GM19468 (cell line): ENCODE measurements around the gene SFT2D1.
A peak's percentile ranks its signal among the peaks of the same experiment; 100 is the strongest.

Experiments used
- ATAC-seq: cut with Tn5 transposase; IDR thresholded peaks from one replicate; pipeline ENCODE4 v1.9.1; 2021; ENCODE audit warnings: mild to moderate bottlenecking, moderate library complexity, moderate number of reproducible peaks; ENCODE audit not compliant: unreplicated experiment; ENCODE audit errors: extremely low read depth

Gene SFT2D1

DNA sequence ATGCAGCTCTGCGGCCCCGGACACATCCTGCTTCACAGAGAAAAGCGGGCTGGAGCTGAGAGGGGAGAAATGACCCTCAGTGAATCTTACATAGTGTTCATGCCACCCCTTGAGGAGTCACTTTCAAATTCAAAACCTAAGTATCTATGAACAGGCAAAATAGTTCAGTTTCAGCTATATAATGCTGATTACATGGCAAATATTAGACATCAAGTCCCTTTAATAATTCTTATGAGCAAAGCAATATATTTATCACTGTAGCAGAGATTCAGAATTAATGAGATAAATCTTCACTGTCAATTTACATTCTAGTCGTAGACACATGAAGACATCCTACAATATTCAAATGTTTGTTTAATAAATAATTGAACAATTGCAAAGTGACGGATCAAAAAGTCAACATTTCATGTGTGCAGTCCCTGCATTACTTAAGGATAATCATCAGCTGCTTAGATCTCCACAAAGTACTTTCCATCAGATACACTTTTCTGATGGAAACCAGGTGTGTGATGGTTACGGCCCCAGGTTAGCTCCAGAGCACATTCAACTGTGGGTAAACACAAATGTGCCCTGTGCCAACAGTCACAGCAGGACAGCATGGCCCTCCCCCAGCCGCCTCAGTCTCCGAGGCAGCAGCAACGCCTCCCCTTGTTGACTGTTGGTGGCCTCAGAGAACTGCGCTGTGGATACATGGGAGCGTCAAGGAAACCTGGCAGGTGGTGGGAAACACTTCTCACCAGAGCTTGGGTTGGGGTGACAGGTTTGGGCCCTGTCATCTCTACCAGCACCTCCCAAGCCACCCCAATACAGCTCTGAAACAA, 33.4 kb downstream of the SFT2D1 start:
- no peak for ATAC-seq

GRCh38 chr6:166308033-166308768, 34.1 kb downstream of the SFT2D1 start, which contains the start of gene PRR18:
Gene PRR18 (minus strand): TSS chr6:166308392. CDS start chr6:166308142, 250 bp downstream.
- no peak for ATAC-seq

- peak; percentile 12 for ATAC-seq
These were observed 35.0 kb downstream of the SFT2D1 start for GRCh38 chr6:166307082-166308032.

GRCh38 chr6:166306378-166307081, 35.8 kb downstream of the SFT2D1 start:
- ATAC-seq, result no peak

GRCh38 chr6:166305562-166306117, 36.7 kb downstream of the SFT2D1 start:
- ATAC-seq, result no peak

DNA sequence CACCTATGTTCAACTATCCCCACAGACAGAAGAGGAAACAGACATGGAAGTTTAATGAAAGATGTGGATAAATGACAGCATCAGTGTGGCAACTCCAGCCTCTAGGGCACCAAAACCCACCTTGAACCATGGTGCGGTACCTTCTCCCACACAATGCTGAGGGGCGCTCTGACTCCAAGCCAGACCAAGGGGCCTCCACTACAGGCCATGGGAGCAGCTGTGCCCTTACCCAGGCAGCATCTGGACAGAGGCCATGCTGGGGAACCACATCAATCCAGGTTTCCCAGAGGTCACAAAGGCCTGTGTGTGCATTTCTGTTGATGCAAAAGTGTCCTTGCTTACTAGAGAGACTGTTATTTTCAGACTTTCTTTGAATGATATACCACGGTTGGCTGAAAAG, 38.2 kb downstream of the SFT2D1 start:
- no peak for ATAC-seq

DNA sequence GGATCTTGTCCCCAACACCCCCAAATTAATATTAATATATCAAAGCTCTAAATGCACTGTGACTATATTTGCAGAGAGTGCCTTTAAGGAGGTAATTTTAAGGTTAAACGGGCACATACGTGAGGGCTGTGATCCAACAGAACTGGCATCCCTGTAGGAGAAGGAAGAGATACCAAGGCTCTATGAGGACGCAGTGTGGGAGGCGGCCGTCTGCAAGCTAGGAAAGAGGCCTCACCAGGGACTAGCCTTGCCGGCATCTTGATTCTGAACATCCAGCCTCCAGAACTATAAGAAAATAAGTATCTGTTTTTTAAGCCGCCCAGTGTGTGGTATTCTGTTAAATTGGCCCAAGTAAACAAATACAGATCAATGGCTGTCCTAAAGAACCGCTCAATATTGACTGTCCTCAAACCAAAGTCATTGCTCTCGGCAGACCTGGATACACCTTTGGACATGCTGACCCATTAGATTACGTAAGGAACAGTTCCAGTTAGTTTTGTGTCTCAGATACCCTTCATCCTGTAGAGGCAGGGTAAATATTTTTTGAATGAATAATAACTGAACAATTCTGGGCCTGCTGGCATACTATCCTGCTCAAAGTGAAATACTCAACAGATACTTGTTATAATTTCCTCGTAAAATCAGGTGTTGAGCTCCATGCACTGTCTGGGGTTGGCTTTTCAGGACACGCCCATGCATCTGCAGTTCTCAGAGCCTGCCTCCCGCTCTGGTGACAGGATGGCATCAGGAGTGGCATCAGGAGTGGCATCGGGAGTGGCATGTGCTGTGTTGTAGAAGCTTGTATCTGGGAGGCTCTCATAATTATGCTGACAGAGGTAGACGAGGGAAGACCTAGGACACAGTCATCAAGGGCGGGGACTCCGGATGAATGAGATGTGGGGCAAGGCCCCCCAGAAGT, 40.5 kb downstream of the SFT2D1 start:
- no peak for ATAC-seq

GRCh38 chr6:166300357-166300987, 41.9 kb downstream of the SFT2D1 start:
- ATAC-seq, result no peak

GRCh38 chr6:166297606-166298005, 44.7 kb downstream of the SFT2D1 start:
- ATAC-seq, result no peak

DNA sequence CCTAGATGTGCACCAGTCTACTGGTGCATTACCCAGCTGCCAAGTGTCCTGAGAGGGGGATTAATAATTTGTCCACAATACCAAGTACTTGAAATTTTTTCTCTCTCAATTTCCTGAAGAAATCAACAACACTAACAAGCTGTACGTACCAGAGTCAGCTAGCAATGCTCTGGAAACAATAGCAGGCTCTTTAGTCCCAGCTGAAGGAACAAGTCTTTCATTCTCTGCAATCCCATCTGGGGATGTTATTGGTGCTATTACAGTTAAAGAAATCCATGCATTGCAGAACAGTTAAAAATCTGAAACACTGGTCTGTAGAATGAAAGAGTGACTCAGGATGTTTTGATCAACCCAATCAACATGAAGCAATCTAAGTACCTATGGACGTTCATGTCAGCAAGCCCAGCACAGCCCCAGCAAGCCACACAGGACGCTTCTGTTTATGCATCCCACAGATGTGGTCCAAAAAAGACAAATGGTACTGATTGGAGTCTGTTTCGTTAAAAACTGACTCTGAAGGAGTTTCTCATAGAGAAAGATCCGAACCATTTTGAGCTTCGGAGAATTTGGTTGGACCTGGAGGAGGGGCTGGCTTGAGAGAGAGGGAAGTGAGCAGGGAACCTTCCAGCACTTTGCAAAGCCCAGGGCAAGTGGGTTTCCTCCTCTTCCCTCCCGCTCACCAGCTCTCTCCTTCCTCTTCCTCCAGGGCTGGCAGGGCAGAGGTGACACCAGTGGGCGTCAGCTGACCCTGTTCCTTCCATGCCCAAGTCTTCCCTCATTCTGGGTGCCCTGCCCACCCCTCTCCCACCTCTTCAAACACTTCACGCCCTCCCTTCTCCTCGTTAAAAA, 46.1 kb downstream of the SFT2D1 start:
- ATAC-seq, result no peak

DNA sequence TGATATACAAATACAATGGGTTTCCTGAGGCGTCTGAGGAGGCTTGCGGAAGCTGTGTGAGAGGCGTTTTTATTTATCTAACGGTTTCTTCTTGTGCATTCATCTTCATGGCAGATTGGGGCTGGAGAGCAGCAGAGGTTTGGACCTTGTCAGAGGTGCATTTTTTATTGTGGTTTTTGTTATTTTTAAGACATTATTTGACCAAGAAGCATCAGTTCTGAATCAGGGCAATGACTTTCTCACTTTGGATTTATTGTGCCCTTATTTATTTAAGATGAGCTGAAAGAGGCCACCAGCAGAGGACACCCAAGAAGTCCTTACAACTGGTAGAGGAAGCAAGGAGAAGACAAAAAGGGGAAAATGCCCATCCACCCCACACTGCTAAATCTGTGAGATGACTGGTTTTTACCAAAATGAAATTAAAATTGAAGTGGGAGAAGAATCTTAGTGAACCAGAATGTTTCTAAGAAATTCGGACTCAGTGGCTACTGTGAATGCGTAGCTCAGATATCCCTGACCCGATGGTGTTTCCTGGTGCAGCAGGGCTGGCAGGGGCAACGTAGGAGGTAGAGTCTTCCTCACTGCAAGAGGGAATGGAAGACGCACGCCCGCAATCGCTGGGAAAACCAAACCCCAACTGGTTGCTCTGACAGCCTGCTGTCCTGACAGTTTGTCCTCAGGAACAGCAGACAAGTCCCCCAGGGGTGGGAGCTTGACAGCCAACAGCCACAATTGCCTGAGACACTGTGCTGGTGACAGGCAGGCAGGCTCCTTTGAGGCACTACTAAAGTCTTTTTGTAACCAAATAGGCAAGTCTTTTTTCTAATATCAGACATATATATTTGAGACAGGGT, 48.4 kb downstream of the SFT2D1 start:
- ATAC-seq, result no peak

DNA sequence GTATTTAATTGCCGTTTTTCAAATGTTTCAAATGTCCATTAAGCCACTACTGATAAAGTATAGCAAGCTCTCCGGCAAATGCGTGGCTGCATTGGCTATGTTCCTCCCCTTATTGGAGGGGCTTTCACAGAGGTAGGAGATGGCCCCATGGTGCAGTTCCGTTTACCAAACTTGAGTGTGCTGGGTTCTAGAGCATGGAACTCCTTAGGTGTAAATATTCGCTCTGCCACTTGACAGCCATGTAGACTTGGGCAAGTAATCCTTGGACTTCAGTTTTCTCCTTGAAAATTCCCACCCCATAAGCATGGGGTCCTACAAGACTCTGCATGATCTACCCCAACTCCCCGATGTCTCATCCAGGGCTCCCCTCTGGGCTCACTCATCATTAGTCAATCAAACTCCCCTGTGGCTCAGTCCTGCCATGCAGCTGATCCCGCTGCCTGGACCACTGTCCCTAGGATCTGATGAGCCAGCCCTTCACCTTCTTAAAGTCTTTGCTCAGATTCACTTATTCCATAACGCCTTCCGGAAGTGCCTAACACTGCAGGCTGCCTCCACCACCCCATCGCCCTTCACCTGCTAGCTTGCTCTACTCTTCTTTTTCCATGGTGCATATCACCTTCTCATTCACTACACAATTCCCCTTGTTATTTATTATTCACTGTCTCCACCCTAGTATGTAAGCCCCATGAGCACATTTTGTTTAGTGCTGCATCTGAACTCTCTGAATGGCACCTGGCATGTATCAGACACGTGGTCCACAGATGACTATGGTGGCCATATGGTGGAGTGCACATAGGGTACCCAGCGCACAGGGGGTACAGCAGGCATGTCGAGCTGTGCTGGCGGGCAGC, 52.9 kb downstream of the SFT2D1 start:
- no peak for ATAC-seq

- peak; percentile 95 for ATAC-seq
These were observed 55.5 kb downstream of the SFT2D1 start for GRCh38 chr6:166286839-166287271.

- ATAC-seq, result no peak
These were observed 57.1 kb downstream of the SFT2D1 start for GRCh38 chr6:166285233-166285632.

DNA sequence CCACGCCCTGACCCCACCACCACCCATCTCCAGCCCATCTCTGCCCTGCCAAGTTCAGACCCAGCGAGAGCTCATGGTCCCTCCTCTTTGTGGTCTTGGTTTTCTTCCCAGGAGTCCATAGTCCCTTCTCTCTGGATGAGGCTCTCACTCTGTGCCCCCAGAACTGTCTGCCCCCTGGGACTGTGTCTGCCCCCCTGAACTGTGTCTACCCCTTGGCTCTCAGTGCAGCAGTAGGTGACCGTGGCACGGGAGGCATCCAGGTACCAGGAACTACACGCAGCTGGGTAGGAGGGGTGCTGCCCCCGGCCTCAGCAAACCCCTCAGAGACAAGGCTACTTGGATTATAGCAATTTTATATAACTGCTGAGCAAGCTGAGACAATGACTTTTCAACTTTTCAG, 57.7 kb downstream of the SFT2D1 start:
- ATAC-seq, result no peak
